GM19438 (cell line): Measurements from ENCODE around the gene RFC4.

Experiments used
- ATAC-seq: cut with Tn5 transposase; IDR thresholded peaks from one replicate; pipeline ENCODE4 v1.9.1; 2021; ENCODE audit warnings: low read depth; ENCODE audit not compliant: unreplicated experiment

The RFC4 gene

GRCh38 chr3:186788482-186789370 is 17.6 kb downstream of the RFC4 start:
- ATAC-seq: no peak

GRCh38 chr3:186787642-186788481 is 18.4 kb downstream of the RFC4 start:
- ATAC-seq: no peak

GRCh38 chr3:186786922-186787321 is 19.4 kb downstream of the RFC4 start:
- ATAC-seq: no peak

GRCh38 chr3:186785495-186786018 is 20.7 kb downstream of the RFC4 start:
- ATAC-seq: no peak

- ATAC-seq: no peak
Measured at GRCh38 chr3:186784820-186785494, 21.3 kb downstream of the RFC4 start.

- ATAC-seq: peak; percentile 72
Measured at GRCh38 chr3:186783731-186784515, 22.4 kb downstream of the RFC4 start.

GRCh38 chr3:186783058-186783730 is 23.1 kb downstream of the RFC4 start, which contains the start of gene EIF4A2:
Gene EIF4A2 (plus strand): TSS chr3:186783577. CDS start chr3:186783611, 34 bp downstream.
- ATAC-seq: peak; percentile 52

- no peak for ATAC-seq
Measured at GRCh38 chr3:186782542-186783057, 23.7 kb downstream of the RFC4 start.

GRCh38 chr3:186779204-186779603 is 27.1 kb downstream of the RFC4 start:
- ATAC-seq: no peak

GRCh38 chr3:186775999-186776398 is 30.3 kb downstream of the RFC4 start:
- no peak for ATAC-seq

- ATAC-seq: peak; percentile 90
Measured at GRCh38 chr3:186772701-186773417, 33.4 kb downstream of the RFC4 start.

GRCh38 chr3:186772281-186772694 is 34.0 kb downstream of the RFC4 start:
- peak; percentile 42 for ATAC-seq

- no peak for ATAC-seq
Measured at GRCh38 chr3:186760897-186761447, 45.3 kb downstream of the RFC4 start.

- no peak for ATAC-seq
Measured at GRCh38 chr3:186760141-186760833, 46.0 kb downstream of the RFC4 start.

GRCh38 chr3:186759231-186759930 is 46.9 kb downstream of the RFC4 start:
- no peak for ATAC-seq

- no peak for ATAC-seq
Measured at GRCh38 chr3:186757686-186758220, 48.5 kb downstream of the RFC4 start.

- no peak for ATAC-seq
Measured at GRCh38 chr3:186757214-186757613, 49.1 kb downstream of the RFC4 start.
